Right lobe of liver (tissue), 4 donors: ENCODE results near the gene CLASP2.
"Not testable (repeated sequence)": the region's sequence is repeated elsewhere in the genome, so short reads cannot be mapped to it uniquely, and the experiment has no call there.

ENCODE experiments used
- POLR2A ChIP-seq: fragments of 450-650 bp; IDR thresholded peaks from one replicate; pipeline ENCODE4 v1.6.1; 2017; ENCODE audit warnings: antibody characterized with exemption, mild to moderate bottlenecking
- TF ChIP-seq, protein P1 (sequence below), 4 donors: fragments of 200-600 bp in 3 of 4; fragments of 450-650 bp in 1 of 4; IDR thresholded peaks; one replicate each; pipeline versions ENCODE4 v1.5.1 to v1.8.0; 2016 to 2022; ENCODE audit warnings: antibody characterized with exemption in 4 of 4, mild to moderate bottlenecking in 2 of 4
- donor health status: DM: no; HTN: no; CAD: no.
- donor health status: DM: no; HTN: no; CAD: no.
- donor health status: DM: no; HTN: yes; CAD: no.

GRCh38 chr3:33673436-33673835 is 44.6 kb downstream of the CLASP2 start:
- TF ChIP-seq POLR2A: not testable (repeated sequence)
- TF ChIP-seq, protein P1, sequence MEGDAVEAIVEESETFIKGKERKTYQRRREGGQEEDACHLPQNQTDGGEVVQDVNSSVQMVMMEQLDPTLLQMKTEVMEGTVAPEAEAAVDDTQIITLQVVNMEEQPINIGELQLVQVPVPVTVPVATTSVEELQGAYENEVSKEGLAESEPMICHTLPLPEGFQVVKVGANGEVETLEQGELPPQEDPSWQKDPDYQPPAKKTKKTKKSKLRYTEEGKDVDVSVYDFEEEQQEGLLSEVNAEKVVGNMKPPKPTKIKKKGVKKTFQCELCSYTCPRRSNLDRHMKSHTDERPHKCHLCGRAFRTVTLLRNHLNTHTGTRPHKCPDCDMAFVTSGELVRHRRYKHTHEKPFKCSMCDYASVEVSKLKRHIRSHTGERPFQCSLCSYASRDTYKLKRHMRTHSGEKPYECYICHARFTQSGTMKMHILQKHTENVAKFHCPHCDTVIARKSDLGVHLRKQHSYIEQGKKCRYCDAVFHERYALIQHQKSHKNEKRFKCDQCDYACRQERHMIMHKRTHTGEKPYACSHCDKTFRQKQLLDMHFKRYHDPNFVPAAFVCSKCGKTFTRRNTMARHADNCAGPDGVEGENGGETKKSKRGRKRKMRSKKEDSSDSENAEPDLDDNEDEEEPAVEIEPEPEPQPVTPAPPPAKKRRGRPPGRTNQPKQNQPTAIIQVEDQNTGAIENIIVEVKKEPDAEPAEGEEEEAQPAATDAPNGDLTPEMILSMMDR (IDR thresholded peaks at IDR 0.05): not testable (repeated sequence)
